NCI-H146 treated with DMSO at 0.1 percent for 48 hours (cell line): ENCODE data around the gene ECE2.
A peak's percentile ranks its signal among the peaks of the same experiment; 100 is the strongest.
"Not testable (repeated sequence)": the region's sequence is repeated elsewhere in the genome, so short reads cannot be mapped to it uniquely, and the experiment has no call there.

Experiments used
- DNase-seq: peaks from one replicate; lab custom pipeline; 2025; ENCODE audit not compliant: unreplicated experiment; lab: John Stamatoyannopoulos, UW

ECE2 gene

DNA sequence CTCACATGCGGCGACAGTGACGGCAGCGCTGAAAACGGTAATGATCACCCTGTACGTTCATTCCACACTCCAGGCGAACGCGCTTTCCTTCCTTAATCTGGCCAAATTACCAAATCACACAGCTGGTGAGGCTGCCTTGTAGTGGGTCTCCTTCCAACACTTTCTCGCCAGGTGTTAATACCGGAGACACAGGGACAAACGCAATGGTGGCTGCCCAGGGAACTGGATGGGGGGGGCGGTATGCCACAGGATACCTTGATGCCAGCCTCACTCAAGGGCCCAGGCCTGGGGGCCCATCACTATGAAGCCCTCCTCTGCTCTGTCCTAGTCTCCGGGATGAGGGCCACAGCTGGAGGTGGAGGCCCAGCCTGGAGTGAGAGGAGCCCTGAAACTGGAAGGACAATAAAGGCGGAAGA lies 13.1 kb upstream of the ECE2 start:
- no peak for DNase-seq

DNA sequence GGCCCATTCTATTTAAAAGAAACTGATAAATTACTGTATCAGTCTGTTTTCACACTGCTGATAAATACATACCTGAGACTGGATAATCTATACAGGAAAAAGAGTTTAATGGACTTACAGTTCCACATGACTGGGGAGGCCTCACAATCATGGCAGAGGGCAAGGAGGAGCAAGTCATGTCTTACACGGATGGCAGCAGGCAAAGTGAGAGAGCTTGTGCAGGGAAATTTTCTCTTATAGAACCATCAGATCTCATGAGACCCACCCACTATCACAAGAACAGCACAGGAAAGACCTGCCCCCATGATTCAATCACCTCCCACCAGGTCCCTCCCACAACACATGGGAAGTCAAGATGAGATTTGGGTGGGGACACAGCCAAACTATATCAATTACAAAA lies 8.6 kb upstream of the ECE2 start:
- DNase-seq, result not testable (repeated sequence)

DNA sequence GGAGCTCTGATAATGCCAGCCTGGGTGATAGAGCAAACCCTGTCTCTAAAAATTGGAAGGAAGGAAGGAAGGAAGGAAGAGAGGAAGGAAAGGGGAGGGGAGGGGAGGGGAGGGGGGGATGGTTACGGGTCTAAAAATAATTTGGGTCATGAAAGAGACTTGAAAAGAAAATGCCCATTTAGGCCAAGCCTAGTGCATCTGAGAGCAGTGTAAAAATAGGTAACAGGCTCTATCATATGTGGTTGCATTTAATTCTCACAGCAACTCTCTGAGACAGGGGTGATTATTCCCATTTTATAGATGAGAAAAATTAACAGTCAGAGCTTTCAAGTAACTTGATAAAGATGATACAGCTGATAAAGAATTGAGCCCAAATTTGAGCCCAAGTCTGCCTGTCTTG lies 3.6 kb upstream of the ECE2 start:
- DNase-seq, result no peak

DNA sequence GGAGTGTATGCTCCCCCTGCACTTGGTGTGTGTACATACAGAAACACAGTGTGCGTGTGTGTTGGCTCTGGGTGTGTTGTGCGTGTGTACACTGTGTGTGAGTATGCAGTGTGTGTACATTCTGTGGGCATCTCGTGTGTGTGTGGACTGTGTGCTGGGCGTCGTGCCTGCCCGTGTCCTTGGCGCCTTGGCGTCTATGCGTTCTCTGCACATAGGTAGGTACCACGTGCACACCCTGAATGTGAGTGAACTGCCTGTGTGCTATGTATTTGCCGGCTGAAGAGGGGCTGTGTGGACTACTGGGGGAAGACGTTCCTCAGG lies 481 bp upstream of the ECE2 start:
- DNase-seq, result no peak

DNA sequence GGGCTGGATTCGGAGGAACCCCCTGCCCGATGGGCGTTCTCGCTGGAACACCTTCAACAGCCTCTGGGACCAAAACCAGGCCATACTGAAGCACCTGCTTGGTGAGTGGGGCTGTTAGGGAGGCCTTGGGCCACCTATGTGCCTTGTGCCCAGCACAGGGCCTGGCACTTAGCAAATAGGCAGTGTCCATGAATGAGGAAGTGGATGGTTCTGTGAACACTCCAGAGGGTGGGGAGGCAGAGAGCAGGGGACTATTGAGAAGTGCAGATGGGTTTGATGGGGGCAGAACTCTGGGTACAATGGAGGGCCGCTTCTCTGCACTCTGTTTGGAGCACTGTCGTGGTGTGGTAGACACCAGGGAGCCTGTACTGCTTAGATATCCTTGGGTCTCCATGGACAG lies 1.5 kb downstream of the ECE2 start:
- DNase-seq, result no peak

DNA sequence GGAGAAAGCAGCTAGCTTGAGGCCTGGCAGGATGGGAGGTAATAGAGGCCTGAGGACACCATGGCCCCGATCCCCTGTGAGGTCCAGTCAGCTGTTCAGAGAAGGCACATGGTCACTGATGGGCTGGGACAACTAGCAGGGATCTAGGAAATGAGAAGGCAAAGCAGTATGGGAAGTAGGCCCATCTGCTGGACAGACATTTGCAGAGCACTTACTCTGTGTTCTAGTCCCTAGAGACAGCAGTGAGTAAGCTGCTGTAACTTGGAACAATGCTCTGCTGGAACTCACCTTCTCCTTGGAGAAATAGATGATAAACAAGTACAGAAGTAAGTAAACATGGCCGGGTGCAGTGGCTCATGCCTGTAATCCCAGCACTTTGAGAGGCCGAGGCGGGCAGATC lies 7.1 kb downstream of the ECE2 start:
- DNase-seq, result no peak

DNA sequence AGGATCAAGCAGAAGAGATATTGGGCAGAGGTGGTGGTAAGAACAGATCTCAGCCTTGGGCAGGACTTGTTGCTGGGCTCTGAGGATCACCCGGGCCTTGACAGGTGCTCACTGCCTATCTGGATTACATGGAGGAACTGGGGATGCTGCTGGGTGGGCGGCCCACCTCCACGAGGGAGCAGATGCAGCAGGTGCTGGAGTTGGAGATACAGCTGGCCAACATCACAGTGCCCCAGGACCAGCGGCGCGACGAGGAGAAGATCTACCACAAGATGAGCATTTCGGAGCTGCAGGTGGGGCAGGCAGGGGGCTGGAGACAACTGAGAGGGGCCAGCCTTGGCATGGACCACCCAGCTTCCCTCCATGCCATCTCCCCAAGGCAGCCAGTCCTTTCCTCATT lies 7.9 kb downstream of the ECE2 start:
- DNase-seq, result no peak

DNA sequence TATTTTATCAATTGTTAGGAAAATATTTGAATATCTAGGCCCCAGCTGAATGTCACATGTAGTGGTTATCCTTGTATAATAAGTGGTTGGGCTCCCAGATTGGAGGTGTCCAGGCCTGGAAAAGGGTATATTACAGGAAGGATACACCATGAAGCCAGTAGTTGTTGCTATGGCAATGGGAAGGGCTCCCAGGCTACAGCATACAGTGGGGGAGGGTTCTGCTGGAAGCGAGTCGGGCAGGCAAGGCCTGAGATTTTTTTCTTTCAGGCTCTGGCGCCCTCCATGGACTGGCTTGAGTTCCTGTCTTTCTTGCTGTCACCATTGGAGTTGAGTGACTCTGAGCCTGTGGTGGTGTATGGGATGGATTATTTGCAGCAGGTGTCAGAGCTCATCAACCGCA lies 8.9 kb downstream of the ECE2 start:
- peak; percentile 73 for DNase-seq

DNA sequence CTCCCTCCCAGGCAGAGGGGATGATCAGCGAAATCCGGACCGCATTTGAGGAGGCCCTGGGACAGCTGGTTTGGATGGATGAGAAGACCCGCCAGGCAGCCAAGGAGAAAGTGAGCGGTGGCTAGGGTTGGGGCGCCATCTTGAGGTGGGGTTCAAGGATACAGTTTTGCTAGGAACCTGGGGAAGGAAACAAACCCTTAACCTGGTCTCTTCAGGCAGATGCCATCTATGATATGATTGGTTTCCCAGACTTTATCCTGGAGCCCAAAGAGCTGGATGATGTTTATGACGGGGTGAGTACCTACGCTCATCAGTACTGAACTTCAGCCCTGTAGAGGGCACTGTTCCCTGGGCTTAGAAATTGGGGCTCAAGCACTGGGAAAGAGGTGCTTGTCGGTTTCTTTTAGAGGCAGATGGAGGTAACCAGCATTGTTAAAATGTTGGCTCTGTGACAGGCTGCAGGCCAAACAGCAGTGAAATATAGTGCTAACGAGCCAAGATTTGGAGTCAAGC lies 13.7 kb downstream of the ECE2 start:
- peak; percentile 68 for DNase-seq

DNA sequence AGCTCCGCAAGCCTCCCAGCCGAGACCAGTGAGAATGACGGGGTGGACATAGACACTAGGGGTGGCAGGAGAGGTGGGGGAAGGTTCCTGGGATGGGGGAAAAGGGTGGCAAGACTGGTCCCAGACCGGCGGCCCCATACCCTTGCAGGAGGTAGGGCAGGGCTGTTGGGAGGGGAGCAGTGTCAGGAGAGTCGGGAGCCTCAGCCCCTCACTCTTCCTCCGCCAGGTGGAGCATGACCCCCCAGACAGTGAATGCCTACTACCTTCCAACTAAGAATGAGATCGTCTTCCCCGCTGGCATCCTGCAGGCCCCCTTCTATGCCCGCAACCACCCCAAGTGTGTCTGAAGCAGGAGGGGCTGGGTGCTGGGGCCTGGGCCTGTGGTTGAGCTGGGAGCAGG lies 14.5 kb downstream of the ECE2 start:
- no peak for DNase-seq

DNA sequence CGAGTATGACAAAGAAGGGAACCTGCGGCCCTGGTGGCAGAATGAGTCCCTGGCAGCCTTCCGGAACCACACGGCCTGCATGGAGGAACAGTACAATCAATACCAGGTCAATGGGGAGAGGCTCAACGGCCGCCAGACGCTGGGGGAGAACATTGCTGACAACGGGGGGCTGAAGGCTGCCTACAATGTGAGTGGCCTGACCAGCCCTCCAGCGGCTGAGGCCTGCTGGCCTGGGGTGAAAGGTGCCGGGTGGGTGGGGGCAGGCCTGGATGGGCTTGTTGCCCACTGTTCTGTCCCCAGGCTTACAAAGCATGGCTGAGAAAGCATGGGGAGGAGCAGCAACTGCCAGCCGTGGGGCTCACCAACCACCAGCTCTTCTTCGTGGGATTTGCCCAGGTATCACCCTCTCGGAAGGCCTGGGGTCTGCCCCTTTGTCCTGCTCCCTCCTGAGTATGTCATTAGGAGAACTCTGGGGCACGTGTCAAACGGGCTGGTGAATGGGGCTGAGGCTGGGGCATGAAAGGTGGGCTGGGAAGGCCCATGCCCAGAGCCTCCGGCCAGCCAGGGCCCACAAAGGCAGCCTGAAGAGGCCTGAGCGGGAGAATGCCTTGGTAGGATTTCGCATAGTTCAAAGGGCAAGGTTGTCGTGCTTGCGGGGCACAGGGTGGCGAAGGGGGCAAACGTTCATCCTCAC lies 15.4 kb downstream of the ECE2 start:
- DNase-seq, result no peak

DNA sequence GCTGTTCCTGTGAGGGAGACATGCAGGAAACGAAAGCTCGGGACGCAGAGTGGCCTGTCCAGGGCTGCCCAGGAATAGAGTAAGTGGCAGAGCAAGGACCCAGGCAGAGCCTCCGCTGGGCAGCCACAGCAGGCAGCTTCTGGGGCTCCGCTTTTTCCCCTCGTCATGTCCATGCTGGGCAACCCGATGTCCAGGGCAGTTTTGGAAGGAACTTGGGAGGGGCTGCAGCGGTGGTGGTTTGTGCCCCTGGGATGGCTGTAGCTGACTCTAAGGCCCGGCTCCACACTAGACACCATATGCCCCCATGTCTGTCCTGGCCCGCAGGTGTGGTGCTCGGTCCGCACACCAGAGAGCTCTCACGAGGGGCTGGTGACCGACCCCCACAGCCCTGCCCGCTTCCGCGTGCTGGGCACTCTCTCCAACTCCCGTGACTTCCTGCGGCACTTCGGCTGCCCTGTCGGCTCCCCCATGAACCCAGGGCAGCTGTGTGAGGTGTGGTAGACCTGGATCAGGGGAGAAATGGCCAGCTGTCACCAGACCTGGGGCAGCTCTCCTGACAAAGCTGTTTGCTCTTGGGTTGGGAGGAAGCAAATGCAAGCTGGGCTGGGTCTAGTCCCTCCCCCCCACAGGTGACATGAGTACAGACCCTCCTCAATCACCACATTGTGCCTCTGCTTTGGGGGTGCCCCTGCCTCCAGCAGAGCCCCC lies 16.1 kb downstream of the ECE2 start:
- no peak for DNase-seq

DNA sequence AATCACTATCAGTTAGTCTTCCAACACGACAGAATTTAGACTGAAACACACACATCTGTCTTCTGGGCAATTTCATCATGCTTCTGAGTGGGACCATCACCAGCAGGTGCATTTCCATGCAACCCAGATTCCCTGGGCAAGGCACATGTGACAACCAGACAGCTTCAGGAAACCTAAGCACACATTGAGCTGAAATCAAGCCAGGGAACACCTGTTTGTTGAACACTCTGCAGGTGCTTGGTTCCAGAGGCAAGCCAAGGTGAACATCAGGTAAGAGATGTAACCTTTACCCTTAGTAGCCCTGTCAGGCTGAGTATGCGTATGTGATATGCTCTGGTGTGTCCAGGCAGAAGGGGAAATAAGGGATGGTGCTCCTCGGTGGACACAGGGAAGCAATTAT lies 19.9 kb downstream of the ECE2 start:
- no peak for DNase-seq

DNA sequence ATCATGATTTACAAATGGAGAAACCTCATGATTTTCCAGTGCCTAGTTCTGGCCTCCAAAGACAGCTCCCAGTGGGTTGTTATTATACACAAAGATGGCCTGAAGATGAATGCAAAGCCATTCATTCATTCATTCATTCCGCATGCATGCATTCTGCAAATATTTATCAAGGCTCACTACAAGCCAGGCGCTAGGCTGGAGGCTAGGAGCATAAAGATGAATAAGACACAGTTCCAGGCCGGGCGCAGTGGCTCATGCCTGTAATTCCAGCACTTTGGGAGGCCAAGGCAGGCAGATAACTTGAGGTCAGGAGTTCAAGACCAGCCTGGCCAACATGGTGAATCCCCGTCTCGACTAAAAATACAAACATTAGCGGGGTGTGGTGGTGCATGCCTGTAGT lies 20.8 kb downstream of the ECE2 start:
- DNase-seq, result no peak

DNA sequence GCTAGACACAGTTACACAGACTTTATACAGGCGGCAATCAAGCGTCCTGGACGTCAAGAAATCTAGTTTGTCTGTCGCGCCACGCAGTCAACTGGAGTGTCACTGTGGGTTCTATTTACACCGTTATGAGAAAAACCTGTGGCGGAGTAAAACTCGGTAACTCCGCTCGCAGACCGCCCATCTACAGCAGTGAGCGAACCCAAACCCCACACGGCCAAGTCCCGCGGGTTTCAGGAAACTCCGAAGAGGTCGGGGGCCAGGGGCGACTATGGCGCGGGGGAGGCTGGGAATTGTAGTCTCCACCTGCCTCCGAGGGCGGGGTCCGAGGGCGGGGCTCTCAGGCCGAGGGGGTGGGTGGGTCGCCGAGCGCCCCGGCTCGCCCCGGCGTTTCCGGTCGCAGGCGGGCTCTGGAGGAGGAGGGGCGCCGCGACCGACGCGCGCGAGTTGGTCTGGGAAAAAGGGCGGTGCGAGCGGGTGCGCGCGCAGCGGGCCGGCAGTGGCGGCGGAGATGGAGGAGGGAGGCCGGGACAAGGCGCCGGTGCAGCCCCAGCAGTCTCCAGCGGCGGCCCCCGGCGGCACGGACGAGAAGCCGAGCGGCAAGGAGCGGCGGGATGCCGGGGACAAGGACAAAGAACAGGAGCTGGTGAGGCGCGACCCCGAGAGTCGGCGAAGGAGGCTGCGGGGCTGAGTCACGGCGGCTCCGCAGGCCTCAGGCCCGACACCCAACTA lies 23.1 kb downstream of the ECE2 start, which contains the start of gene PSMD2:
Gene PSMD2, plus strand, starts transcription at position 483 of the 729 bp plus-strand sequence. Its CDS starts 26 bp downstream, at position 509.
- peak; percentile 95 for DNase-seq

DNA sequence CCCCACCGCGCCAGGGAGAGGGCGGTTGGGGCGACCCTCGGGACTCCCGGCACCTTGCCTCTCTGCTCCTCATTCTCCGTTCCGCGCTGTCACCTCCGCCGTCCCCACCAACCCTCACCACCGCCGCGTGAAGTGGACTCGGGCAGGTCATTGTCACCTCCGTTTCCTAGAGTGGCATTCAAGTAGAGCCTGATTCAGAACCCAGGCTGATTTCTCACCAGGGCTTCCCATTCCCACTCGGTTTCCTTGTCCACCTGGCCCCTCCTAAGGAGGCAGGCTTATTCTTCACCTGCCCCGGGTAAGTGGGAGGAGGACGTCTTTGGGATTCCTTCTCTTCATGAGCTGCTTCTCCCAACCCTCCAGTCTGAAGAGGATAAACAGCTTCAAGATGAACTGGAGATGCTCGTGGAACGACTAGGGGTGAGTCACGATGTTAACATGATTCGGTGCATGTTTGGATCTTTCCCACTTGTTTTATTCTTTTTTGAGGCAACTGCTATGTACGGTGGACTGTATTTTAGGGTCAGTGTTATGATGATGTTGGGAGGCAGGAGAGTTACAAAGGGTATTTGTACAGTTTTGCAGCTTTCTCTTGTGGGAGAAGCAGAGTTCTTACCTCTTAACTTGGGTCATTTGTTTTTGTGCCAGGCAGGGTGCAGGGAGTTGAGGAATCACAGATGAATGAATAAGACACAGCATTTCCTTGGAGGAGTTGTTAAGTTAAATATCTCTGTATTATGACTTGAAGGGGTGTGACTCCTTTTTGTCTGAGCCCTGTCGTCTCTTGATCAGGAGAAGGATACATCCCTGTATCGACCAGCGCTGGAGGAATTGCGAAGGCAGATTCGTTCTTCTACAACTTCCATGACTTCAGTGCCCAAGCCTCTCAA lies 23.9 kb downstream of the ECE2 start:
- DNase-seq, result peak; percentile 37

DNA sequence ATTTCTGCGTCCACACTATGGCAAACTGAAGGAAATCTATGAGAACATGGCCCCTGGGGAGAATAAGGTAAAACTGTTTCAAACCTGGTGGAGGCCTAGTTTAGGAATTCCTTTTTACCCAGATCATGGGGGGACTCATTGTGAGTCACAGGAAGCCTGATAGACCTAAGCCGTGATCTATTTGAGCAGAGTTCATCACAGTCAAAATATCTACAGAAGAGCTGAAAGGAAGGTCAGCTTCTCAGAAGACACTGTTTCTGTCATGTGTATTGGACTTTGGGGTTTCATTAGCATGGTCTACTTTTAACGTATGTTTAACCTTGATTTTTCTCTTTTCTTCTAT lies 24.5 kb downstream of the ECE2 start:
- no peak for DNase-seq

DNA sequence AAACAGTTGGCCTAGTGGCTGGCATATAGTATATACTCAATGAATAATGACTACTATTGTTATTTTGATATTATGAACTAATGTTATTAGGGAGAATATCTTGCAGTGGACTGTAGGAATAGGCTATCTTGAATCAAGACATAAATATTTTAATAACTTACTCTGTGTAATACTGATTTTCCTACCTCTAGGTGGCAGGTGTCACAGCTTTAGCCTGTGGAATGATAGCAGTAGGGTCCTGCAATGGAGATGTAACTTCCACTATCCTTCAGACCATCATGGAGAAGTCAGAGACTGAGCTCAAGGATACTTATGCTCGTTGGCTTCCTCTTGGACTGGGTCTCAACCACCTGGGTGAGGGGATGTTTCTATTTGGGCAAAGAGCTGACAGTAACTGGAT lies 29.8 kb downstream of the ECE2 start:
- DNase-seq, result no peak

DNA sequence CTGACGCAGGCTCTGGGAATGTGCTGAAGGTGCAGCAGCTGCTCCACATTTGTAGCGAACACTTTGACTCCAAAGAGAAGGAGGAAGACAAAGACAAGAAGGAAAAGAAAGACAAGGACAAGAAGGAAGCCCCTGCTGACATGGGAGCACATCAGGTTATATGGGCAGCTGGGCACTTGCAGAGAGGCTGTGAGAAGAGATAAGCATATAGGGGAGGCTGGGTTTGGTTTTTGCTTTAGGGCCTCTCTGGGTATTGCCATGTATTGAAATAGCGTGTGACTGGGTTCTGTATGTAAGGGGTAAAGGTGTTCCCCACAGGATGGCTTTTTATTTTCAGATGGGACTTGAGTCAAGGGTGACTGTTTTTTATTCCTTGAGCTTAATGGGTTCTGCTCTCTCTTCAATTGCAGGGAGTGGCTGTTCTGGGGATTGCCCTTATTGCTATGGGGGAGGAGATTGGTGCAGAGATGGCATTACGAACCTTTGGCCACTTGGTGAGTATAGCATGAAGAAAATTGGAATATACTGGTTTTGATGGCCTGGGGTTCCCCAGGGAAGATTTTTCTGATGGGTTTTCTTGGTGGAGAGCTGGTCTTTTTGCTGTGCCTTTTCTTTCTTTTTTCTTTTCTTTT lies 30.6 kb downstream of the ECE2 start:
- no peak for DNase-seq

DNA sequence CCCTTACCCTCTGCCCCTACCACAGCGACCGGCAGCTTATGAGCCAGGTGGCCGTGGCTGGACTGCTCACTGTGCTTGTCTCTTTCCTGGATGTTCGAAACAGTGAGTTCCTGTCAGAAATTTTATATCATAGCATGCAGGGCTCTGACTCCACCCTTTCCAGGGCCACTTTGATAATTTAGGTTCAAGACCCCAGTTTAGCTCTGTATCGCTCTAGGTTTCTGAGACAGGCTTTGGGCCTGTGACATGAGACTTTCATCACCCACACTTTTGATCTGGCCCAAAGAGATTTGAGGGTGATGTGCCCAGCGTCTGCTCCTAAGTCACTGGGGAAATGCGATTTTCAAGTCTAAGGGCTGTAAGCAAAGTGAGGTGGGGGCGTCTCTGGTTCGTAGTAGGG lies 32.1 kb downstream of the ECE2 start:
- DNase-seq, result no peak

DNA sequence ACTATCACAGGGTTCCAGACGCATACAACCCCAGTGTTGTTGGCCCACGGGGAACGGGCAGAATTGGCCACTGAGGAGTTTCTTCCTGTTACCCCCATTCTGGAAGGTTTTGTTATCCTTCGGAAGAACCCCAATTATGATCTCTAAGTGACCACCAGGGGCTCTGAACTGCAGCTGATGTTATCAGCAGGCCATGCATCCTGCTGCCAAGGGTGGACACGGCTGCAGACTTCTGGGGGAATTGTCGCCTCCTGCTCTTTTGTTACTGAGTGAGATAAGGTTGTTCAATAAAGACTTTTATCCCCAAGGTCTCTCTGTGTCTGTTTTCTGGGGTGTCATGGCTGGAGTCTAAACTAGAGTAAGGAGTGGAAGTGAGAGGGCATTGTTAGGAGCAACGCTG lies 32.9 kb downstream of the ECE2 start:
- no peak for DNase-seq
